HL-60 (cell line): ENCODE results near the gene PPP1R13L.
"Not testable (repeated sequence)": the region's sequence is repeated elsewhere in the genome, so short reads cannot be mapped to it uniquely, and the experiment has no call there.

Source experiments
- DNase-seq, 2 experiments: peaks; one replicate each; pipeline ENCODE4 v3.0.0-alpha.2; 2010 to 2020; ENCODE audit warnings: low read depth in 1 of 2, low spot score in 1 of 2
- H3K27ac ChIP-seq: fragments of 250-450 bp; sonication (Bioruptor Pico); replicated peaks from 2 replicates; pipeline ENCODE4 v1.5.1; 2020; ENCODE audit warnings: mild to moderate bottlenecking, moderate library complexity
- H3K27me3 ChIP-seq: fragments of 250-450 bp; sonication (Bioruptor Pico); 2 replicates; pipeline ENCODE4 v1.5.1; 2021; ENCODE audit warnings: mild to moderate bottlenecking, moderate library complexity; ENCODE audit not compliant: insufficient read depth, poor library complexity, severe bottlenecking
- H3K4me3 ChIP-seq: replicated peaks from 2 replicates; pipeline ENCODE4 v1.5.1; 2011; ENCODE audit warnings: mild to moderate bottlenecking, control low read depth, low read length; ENCODE audit not compliant: insufficient read depth
- GABPA ChIP-seq: IDR thresholded peaks from 2 replicates; pipeline ENCODE4 v1.6.1; 2012; ENCODE audit warnings: low read depth
- POLR2AphosphoS5 ChIP-seq: IDR thresholded peaks from 2 replicates; pipeline ENCODE4 v1.6.1; 2012; ENCODE audit warnings: low read depth
- SPI1 ChIP-seq: IDR thresholded peaks from 2 replicates; pipeline ENCODE4 v1.6.1; 2012; ENCODE audit warnings: low read depth, mild to moderate bottlenecking, borderline replicate concordance
- TF ChIP-seq, protein P1 (sequence below): IDR thresholded peaks from one replicate; pipeline ENCODE4 v1.5.1; 2011; ENCODE audit warnings: low read length, control low read depth, inconsistent platforms; ENCODE audit not compliant: insufficient read depth
- TF ChIP-seq, protein P2 (sequence below): IDR thresholded peaks from 2 replicates; pipeline ENCODE4 v1.6.1; 2012; ENCODE audit warnings: low read depth; ENCODE audit not compliant: insufficient replicate concordance

Gene PPP1R13L

DNA sequence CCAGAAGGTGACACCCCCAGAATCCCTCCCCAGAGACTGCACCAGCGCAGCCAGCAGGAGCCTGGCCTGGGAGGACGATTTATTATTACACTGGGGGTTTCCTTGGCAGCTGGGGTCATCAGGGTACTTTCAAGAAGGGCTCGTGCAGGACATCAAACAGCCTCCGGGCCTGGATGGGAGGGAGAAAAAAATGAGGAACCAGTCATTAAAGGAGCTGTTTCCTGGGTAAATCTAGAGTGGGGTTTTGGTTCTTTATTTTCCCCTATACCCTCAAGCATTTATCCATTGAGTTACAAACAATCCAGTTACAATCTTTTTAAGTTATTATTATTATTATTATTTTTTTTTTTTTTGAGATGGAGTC, 4.7 kb upstream of the PPP1R13L start:
- H3K4me3 ChIP-seq, result no peak overlapping the region
- DNase-seq, result peak in 1 of 2 experiments; percentile 51
- H3K27me3 ChIP-seq, result no peaks in the 10 kb centered on the region
- TF ChIP-seq, protein P1, sequence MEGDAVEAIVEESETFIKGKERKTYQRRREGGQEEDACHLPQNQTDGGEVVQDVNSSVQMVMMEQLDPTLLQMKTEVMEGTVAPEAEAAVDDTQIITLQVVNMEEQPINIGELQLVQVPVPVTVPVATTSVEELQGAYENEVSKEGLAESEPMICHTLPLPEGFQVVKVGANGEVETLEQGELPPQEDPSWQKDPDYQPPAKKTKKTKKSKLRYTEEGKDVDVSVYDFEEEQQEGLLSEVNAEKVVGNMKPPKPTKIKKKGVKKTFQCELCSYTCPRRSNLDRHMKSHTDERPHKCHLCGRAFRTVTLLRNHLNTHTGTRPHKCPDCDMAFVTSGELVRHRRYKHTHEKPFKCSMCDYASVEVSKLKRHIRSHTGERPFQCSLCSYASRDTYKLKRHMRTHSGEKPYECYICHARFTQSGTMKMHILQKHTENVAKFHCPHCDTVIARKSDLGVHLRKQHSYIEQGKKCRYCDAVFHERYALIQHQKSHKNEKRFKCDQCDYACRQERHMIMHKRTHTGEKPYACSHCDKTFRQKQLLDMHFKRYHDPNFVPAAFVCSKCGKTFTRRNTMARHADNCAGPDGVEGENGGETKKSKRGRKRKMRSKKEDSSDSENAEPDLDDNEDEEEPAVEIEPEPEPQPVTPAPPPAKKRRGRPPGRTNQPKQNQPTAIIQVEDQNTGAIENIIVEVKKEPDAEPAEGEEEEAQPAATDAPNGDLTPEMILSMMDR, result no peak
- no peak; the same call in 1 of the 2 replicates for TF ChIP-seq SPI1
- TF ChIP-seq POLR2AphosphoS5, result no peak
- TF ChIP-seq GABPA, result no peak
- TF ChIP-seq, protein P2, sequence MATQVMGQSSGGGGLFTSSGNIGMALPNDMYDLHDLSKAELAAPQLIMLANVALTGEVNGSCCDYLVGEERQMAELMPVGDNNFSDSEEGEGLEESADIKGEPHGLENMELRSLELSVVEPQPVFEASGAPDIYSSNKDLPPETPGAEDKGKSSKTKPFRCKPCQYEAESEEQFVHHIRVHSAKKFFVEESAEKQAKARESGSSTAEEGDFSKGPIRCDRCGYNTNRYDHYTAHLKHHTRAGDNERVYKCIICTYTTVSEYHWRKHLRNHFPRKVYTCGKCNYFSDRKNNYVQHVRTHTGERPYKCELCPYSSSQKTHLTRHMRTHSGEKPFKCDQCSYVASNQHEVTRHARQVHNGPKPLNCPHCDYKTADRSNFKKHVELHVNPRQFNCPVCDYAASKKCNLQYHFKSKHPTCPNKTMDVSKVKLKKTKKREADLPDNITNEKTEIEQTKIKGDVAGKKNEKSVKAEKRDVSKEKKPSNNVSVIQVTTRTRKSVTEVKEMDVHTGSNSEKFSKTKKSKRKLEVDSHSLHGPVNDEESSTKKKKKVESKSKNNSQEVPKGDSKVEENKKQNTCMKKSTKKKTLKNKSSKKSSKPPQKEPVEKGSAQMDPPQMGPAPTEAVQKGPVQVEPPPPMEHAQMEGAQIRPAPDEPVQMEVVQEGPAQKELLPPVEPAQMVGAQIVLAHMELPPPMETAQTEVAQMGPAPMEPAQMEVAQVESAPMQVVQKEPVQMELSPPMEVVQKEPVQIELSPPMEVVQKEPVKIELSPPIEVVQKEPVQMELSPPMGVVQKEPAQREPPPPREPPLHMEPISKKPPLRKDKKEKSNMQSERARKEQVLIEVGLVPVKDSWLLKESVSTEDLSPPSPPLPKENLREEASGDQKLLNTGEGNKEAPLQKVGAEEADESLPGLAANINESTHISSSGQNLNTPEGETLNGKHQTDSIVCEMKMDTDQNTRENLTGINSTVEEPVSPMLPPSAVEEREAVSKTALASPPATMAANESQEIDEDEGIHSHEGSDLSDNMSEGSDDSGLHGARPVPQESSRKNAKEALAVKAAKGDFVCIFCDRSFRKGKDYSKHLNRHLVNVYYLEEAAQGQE, result no peak
- H3K27ac ChIP-seq, result peak overlapping the region; percentile 34

DNA sequence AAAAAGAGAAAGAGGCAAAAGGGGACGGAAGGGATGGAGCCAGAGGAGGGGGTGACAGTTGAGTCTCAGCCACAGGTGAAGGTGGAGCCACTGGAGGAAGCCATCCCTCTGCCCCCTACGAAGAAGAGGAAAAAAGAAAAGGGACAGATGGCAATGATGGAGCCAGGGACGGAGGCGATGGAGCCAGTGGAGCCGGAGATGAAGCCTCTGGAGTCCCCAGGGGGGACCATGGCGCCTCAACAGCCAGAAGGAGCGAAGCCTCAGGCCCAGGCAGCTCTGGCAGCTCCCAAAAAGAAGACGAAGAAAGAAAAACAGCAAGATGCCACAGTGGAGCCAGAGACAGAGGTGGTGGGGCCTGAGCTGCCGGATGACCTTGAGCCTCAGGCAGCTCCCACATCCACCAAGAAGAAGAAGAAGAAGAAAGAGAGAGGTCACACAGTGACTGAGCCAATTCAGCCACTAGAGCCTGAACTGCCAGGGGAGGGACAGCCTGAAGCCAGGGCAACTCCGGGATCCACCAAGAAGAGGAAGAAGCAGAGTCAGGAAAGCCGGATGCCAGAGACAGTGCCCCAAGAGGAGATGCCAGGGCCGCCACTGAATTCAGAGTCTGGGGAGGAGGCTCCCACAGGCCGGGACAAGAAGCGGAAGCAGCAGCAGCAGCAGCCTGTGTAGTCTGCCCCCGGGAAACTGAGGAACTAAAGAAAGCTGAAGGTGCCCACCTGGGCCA, 4.1 kb upstream of the PPP1R13L start:
- TF ChIP-seq POLR2AphosphoS5, result 0 out of 2 replicates have a peak, but pooled peaks have one; percentile 9
- TF ChIP-seq, protein P2, result no peak
- DNase-seq, result peak in 1 of 2 experiments; percentile 56
- no peak overlapping the region for H3K4me3 ChIP-seq
- no peaks in the 10 kb centered on the region for H3K27me3 ChIP-seq
- peak overlapping the region; percentile 34 for H3K27ac ChIP-seq

DNA sequence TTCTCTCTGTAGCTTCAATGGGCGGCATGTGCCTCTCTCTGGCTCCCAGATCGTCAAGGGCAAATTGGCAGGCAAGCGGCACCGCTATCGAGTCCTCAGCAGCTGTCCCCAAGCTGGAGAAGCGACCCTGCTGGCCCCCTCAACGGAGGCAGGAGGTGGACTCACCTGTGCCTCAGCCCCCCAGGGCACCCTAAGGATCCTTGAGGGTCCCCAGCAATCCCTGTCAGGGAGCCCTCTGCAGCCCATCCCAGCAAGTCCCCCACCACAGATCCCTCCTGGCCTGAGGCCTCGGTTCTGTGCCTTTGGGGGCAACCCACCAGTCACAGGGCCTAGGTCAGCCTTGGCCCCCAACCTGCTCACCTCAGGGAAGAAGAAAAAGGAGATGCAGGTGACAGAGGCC, 3.3 kb upstream of the PPP1R13L start:
- TF ChIP-seq, protein P1, result no peak
- TF ChIP-seq SPI1 (no peak), POLR2AphosphoS5 (no peak), GABPA (no peak)
- TF ChIP-seq, protein P2, result no peak
- DNase-seq, result no peak
- Histone ChIP-seq H3K27me3 (no peaks in the 10 kb centered on the region), H3K4me3 (no peak overlapping the region), H3K27ac (no peak overlapping the region)

DNA sequence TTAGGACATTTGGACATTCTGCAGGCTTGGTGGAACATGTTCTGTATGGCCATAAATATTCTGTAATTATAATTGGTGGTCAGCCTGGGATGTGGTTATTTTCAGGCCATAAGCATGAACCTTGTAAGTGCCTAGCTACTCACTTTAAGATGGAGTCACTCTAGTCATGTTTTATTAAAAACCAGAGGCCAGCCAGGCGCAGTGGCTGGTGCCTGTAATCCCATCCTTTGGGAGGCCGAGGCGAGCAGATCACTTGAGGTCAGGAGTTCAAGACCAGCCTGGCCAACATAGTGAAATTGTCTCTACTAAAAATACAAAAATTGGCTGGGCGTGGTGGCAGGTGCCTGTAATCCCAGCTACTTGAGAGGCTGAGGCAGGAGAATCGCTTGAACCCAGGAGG, 2.7 kb upstream of the PPP1R13L start:
- DNase-seq, H3K27me3 ChIP-seq: not testable (repeated sequence)
- Histone ChIP-seq H3K27ac (peak overlapping the region; percentile 99), H3K4me3 (peak overlapping the region; percentile 99)
